H1 (cell line): ENCODE results near the gene GNLY.
"Not testable (repeated sequence)": the region's sequence is repeated elsewhere in the genome, so short reads cannot be mapped to it uniquely, and the experiment has no call there.

Experiments
- CBX5 ChIP-seq: fragments of 300-800, 300-1000 bp; sonication (generic); IDR thresholded peaks from 2 replicates; pipeline ENCODE4 v1.7.1; 2016; ENCODE audit warnings: antibody characterized with exemption, low read length, low read depth
- CHD1 ChIP-seq: IDR thresholded peaks from 2 replicates; pipeline ENCODE4 v1.6.1; 2012; ENCODE audit warnings: low read depth, low read length, improper control_type of control experiment
- CHD2 ChIP-seq: IDR thresholded peaks from 2 replicates; pipeline ENCODE4 v1.6.1; 2012; ENCODE audit warnings: low read length, improper control_type of control experiment
- POLR2A ChIP-seq, 2 experiments: IDR thresholded peaks; 1 replicate in 1 of 2; 2 replicates in 1 of 2; pipeline ENCODE4 v1.6.1; 2011; ENCODE audit warnings: low read depth in 2 of 2, low read length in 2 of 2, mild to moderate bottlenecking in 2 of 2; ENCODE audit errors: control extremely low read depth in 1 of 2
- YY1 ChIP-seq: IDR thresholded peaks from 2 replicates; pipeline ENCODE4 v1.6.1; 2011; ENCODE audit warnings: low read depth, mild to moderate bottlenecking, low read length
- TF ChIP-seq, protein P1 (sequence below), 3 experiments: IDR thresholded peaks; 1 replicate in 2 of 3; 2 replicates in 1 of 3; pipeline versions ENCODE4 v1.5.1 to v1.6.1; 2011; ENCODE audit warnings: low read length in 3 of 3, mild to moderate bottlenecking in 3 of 3, inconsistent platforms in 2 of 3, low read depth in 1 of 3, moderate library complexity in 1 of 3; ENCODE audit not compliant: insufficient read depth in 1 of 3; ENCODE audit errors: control extremely low read depth in 1 of 3

DNA sequence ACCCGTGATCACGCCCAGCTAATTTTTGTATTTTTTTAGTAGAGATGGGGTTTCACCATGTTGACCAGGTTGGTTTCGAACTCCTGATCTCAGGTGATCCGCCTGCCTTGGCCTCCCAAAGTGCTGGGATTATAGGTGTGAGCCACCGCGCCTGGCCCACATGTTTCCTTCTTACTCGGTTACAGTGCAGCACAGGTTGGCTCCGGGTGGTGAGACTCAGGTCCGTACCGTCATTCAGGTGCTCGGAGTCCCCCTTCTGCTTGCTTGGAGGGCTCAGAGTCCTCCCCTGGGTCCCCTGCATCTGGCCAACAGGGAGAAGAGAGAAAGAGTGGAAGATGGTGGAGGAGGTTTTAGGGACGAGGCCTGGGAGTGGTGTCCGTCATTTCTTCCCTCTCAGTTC is 23.7 kb upstream of the GNLY start:
- TF ChIP-seq YY1; CHD2; POLR2A (IDR thresholded peaks at IDR 0.05; ENCODE audit: control extremely low read depth in 1 of 2, low read depth in 2 of 2, low read length in 2 of 2); CHD1; CBX5: not testable (repeated sequence)
- TF ChIP-seq, protein P1, sequence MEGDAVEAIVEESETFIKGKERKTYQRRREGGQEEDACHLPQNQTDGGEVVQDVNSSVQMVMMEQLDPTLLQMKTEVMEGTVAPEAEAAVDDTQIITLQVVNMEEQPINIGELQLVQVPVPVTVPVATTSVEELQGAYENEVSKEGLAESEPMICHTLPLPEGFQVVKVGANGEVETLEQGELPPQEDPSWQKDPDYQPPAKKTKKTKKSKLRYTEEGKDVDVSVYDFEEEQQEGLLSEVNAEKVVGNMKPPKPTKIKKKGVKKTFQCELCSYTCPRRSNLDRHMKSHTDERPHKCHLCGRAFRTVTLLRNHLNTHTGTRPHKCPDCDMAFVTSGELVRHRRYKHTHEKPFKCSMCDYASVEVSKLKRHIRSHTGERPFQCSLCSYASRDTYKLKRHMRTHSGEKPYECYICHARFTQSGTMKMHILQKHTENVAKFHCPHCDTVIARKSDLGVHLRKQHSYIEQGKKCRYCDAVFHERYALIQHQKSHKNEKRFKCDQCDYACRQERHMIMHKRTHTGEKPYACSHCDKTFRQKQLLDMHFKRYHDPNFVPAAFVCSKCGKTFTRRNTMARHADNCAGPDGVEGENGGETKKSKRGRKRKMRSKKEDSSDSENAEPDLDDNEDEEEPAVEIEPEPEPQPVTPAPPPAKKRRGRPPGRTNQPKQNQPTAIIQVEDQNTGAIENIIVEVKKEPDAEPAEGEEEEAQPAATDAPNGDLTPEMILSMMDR (IDR thresholded peaks at IDR 0.05; ENCODE audit: control extremely low read depth in 1 of 3, insufficient read depth in 1 of 3, low read depth in 1 of 3, low read length in 3 of 3) = not testable (repeated sequence)
